Ovary (tissue), 3 donors: ENCODE results near the gene VPS11.
"Not testable (repeated sequence)": the region's sequence is repeated elsewhere in the genome, so short reads cannot be mapped to it uniquely, and the experiment has no call there.

Experiments used
- CTCF ChIP-seq, 3 donors: fragments of 450-650 bp in 2 of 3; fragments of 200-600 bp in 1 of 3; IDR thresholded peaks; one replicate each; pipeline versions ENCODE4 v1.5.1 to v1.8.0; 2016 to 2022; ENCODE audit warnings: antibody characterized with exemption in 3 of 3, mild to moderate bottlenecking in 1 of 3
- EP300 ChIP-seq: sonication (generic); formaldehyde crosslinking; IDR thresholded peaks from one replicate; pipeline ENCODE4 v1.6.1; 2017; ENCODE audit warnings: antibody characterized with exemption
- POLR2A ChIP-seq: fragments of 450-650 bp; IDR thresholded peaks from one replicate; pipeline ENCODE4 v1.6.1; 2017; ENCODE audit warnings: antibody characterized with exemption, mild to moderate bottlenecking, moderate library complexity
- donor health status: DM: no; HTN: no; CAD: no.

DNA sequence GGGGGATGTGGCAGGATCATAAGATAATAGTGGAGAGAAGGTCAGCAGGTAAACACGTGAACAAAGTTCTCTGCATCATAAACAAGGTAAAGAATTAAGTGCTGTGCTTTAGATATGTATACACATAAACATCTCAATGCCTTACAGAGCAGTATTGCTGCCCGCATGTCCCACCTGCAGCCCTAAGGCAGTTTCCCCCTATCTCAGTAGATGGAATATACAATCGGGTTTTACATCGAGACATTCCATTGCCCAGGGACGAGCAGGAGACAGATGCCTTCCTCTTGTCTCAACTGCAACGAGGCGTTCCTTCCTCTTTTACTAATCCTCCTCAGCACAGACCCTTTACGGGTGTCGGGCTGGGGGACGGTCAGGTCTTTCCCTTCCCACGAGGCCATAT lies 28.1 kb upstream of the VPS11 start:
- TF ChIP-seq CTCF (IDR thresholded peaks at IDR 0.05); EP300; POLR2A: not testable (repeated sequence)
